ENCODE results near the gene UVRAG. TPM values are rescaled to one million over a fixed set of nuclear protein-coding genes. Genes with fewer than 3 reads are reported as not detected.

UVRAG gene
- total and polyA plus RNA-seq, 2 donors (not counting 1 experiment from before 2014, with no cell fraction given) = 37.7 to 94.1 TPM

DNA sequence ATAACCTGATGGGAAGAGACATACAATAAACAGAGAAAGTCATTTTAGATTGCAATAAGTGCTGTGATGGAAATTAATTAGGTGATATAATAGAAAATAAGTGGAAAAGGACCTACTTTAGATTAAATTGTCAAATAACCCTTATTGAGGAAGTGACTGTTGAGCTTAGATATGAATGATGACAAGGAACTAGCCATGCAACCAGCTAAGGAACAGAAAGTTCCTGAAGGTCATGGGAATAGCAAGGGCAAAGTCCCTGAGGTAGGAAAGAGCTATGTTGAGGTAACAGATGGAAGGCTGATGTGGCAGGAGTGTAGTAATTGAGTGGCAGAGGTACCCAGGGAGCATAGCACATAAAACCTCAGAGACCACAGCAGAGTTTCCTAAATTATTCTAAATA lies 256.1 kb downstream of the UVRAG start:
- peaks cover 6% of the 10 kb centered on the region for H3K9me3 Mint-ChIP-seq (ENCODE audit: insufficient read depth)
- peaks cover 5 to 30% of the 10 kb centered on the region in 2 experiments for H3K36me3 ChIP-seq (replicated peaks in 1 of 2; ENCODE audit: control extremely low read depth in 1 of 2, control insufficient read depth in 1 of 2, extremely low read depth in 1 of 2, insufficient read depth in 2 of 2, low read length in 1 of 2)
- H3K27me3 ChIP-seq (replicated peaks in 1 of 4; ENCODE audit: control extremely low read depth in 1 of 4, control insufficient read depth in 3 of 4, insufficient read depth in 4 of 4, low read length in 3 of 4) = no peaks in the 10 kb centered on the region
- H3K9ac ChIP-seq (ENCODE audit: low read length) = no peak overlapping the region
- H3K9me3 ChIP-seq (ENCODE audit: control extremely low read depth in 1 of 3, control insufficient read depth in 2 of 3, insufficient read depth in 1 of 3, low read length in 2 of 3) = peaks cover 0 to 3% (median 0%) of the 10 kb centered on the region in 3 donors
- H3K27ac ChIP-seq (ENCODE audit: low read length in 2 of 2) = no peak overlapping the region
- H3K4me3 ChIP-seq (ENCODE audit: control extremely low read depth in 1 of 5, extremely low read depth in 1 of 5, insufficient read depth in 1 of 5, low read depth in 2 of 5, low read length in 4 of 5) = no peak overlapping the region
- ChIA-PET POLR2A (no interaction called here), CTCF (no interaction called here)
- no peak overlapping the region for H3K27ac Mint-ChIP-seq
- peaks cover 33% of the 10 kb centered on the region for H3K4me1 Mint-ChIP-seq
- H3K4me1 ChIP-seq (ENCODE audit: control insufficient read depth in 2 of 2, insufficient read depth in 2 of 2, low read length in 2 of 2) = peaks cover 4 to 9% of the 10 kb centered on the region in 2 donors
- TF ChIP-seq, protein P1, sequence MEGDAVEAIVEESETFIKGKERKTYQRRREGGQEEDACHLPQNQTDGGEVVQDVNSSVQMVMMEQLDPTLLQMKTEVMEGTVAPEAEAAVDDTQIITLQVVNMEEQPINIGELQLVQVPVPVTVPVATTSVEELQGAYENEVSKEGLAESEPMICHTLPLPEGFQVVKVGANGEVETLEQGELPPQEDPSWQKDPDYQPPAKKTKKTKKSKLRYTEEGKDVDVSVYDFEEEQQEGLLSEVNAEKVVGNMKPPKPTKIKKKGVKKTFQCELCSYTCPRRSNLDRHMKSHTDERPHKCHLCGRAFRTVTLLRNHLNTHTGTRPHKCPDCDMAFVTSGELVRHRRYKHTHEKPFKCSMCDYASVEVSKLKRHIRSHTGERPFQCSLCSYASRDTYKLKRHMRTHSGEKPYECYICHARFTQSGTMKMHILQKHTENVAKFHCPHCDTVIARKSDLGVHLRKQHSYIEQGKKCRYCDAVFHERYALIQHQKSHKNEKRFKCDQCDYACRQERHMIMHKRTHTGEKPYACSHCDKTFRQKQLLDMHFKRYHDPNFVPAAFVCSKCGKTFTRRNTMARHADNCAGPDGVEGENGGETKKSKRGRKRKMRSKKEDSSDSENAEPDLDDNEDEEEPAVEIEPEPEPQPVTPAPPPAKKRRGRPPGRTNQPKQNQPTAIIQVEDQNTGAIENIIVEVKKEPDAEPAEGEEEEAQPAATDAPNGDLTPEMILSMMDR (IDR thresholded peaks at IDR 0.05) = no peak
- no peak for TF ChIP-seq EZH2 (IDR thresholded peaks at IDR 0.05; ENCODE audit: borderline replicate concordance, insufficient read depth, low read depth, low read length, poor library complexity, severe bottlenecking)
- no peaks in the 10 kb centered on the region for H3K27me3 Mint-ChIP-seq
- no peak overlapping the region for H3K4me3 Mint-ChIP-seq
- H4K20me1 ChIP-seq (ENCODE audit: control insufficient read depth, insufficient read depth, low read length, poor library complexity, severe bottlenecking) = no peaks in the 10 kb centered on the region
- DNase-seq (no peak), ATAC-seq (ENCODE audit: low read depth) (no peak)
- intact Hi-C loops (cut with micrococcal nuclease) = no loop called here
- H2AFZ ChIP-seq (ENCODE audit: insufficient read depth, low read depth, low read length, poor library complexity, severe bottlenecking) = no peak overlapping the region
- H3K4me2 ChIP-seq (replicated peaks; ENCODE audit: low read depth, low read length, poor library complexity, severe bottlenecking) = no peak overlapping the region
- peaks cover 17% of the 10 kb centered on the region for H3K79me2 ChIP-seq (ENCODE audit: control insufficient read depth, insufficient read depth, low read length)

DNA sequence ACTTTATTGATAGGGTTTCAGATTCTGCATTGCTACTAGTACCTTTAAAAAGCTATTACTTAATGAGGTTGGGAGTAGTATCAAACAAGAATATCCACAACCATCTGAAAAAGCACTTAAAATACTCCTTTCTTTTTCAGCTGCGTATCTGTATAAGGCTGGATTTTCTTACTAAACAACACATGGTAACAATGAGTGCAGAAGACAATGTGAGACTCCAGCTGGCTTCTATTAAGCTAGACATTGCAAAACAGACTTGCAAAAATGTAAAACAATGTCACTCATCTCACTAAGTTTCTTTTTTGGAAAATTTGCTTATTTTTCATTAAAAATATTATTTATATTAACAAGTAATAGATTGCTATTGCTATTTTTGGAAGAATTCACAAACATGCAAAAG lies 258.7 kb downstream of the UVRAG start:
- Histone ChIP-seq H3K27ac (ENCODE audit: low read length in 2 of 2) (no peak overlapping the region), H3K9me3 (ENCODE audit: control extremely low read depth in 1 of 3, control insufficient read depth in 2 of 3, insufficient read depth in 1 of 3, low read length in 2 of 3) (peaks cover 0 to 3% (median 0%) of the 10 kb centered on the region in 3 donors), H3K4me3 (ENCODE audit: control extremely low read depth in 1 of 5, extremely low read depth in 1 of 5, insufficient read depth in 1 of 5, low read depth in 2 of 5, low read length in 4 of 5) (no peak overlapping the region), H2AFZ (ENCODE audit: insufficient read depth, low read depth, low read length, poor library complexity, severe bottlenecking) (no peak overlapping the region), H3K79me2 (ENCODE audit: control insufficient read depth, insufficient read depth, low read length) (peaks cover 13% of the 10 kb centered on the region), H3K9ac (ENCODE audit: low read length) (no peak overlapping the region), H3K4me1 (ENCODE audit: control insufficient read depth in 2 of 2, insufficient read depth in 2 of 2, low read length in 2 of 2) (peaks cover 12 to 19% of the 10 kb centered on the region in 2 donors), H4K20me1 (ENCODE audit: control insufficient read depth, insufficient read depth, low read length, poor library complexity, severe bottlenecking) (no peaks in the 10 kb centered on the region), H3K36me3 (replicated peaks in 1 of 2; ENCODE audit: control extremely low read depth in 1 of 2, control insufficient read depth in 1 of 2, extremely low read depth in 1 of 2, insufficient read depth in 2 of 2, low read length in 1 of 2) (peaks cover 6 to 9% of the 10 kb centered on the region in 2 experiments), H3K4me2 (replicated peaks; ENCODE audit: low read depth, low read length, poor library complexity, severe bottlenecking) (no peak overlapping the region), H3K27me3 (replicated peaks in 1 of 4; ENCODE audit: control extremely low read depth in 1 of 4, control insufficient read depth in 3 of 4, insufficient read depth in 4 of 4, low read length in 3 of 4) (no peaks in the 10 kb centered on the region)
- POLR2A ChIA-PET = no interaction called here
- intact Hi-C loops (cut with micrococcal nuclease) = no loop called here
- H3K9me3 Mint-ChIP-seq (ENCODE audit: insufficient read depth) = peaks cover 8% of the 10 kb centered on the region
- no CpG with 5 or more reads among the region's 1 CpG for WGBS (ENCODE audit: insufficient coverage)
- H3K27ac Mint-ChIP-seq = no peak overlapping the region
- TF ChIP-seq, protein P1 (IDR thresholded peaks at IDR 0.05) = no peak
- no peak for TF ChIP-seq EZH2 (IDR thresholded peaks at IDR 0.05; ENCODE audit: borderline replicate concordance, insufficient read depth, low read depth, low read length, poor library complexity, severe bottlenecking)
- no peak overlapping the region for H3K4me3 Mint-ChIP-seq
- DNase-seq = no peak
- H3K4me1 Mint-ChIP-seq = peaks cover 49% of the 10 kb centered on the region
- CTCF ChIA-PET = interaction anchor here (1.1 kb wide), 1 partner anchor 70 kb away, joined by 3 read pairs; no protein-coding TSS in a partner anchor
- ATAC-seq (ENCODE audit: low read depth) = no peak
- H3K27me3 Mint-ChIP-seq = no peaks in the 10 kb centered on the region
